Measurements from ENCODE around the gene ATL2.

ATL2 gene

DNA sequence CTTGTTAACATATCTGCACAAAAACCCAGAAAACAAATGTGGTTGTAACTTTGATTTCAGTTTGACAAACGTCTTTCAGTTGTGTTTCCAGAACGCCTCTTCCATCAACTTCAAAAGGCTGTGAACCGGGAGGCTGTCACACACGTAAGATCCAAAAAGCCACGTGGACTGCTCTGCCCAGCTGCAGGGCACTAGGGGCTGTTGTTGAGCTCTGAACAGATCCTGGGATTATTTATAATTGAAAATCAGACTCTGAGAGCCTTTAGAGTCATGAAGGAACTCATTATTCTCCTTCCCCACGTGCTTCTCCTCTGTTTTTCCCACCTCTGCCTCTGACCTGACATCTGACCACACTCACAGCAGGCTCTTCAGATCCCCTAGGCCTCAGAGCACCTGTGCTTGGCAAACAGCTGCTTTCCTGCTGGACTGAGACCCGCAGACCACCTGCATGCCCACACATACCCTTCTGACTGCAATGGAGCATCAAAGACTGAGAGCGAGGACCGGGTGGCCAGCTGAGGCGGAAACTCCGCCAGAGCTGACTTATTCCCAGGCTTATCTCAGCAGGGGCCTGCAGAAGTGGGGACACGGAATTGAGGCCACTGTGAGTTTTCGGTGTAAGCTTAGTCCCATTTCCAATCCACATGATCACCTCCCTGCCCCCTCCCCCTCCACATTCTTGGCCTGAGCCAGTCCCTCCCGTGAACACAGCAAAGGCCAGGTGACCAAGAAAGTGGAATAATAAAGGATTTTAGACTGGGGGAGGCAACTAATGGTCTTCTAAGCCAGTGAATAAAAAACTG, 114.8 kb downstream of the ATL2 start:
- H3K4me3 ChIP-seq (ENCODE audit: low read depth, low read length) = no peak overlapping the region
- CTCF ChIA-PET = interaction anchor here (0.6 to 1.0 kb wide), 2 partner anchors 280 to 372 kb away, joined by 3 read pairs; no protein-coding TSS in a partner anchor

More for the DNA sequence above, 114.8 kb downstream of the ATL2 start:
- POLR2A ChIA-PET = no interaction called here
- TF ChIP-seq ZSCAN30 (tag by site-specific recombination; IDR thresholded peaks at IDR 0.05) (no peak), ZFP41 (tag by site-specific recombination; IDR thresholded peaks at IDR 0.05; ENCODE audit: borderline replicate concordance) (no peak), ZNF777 (tag by site-specific recombination; IDR thresholded peaks at IDR 0.05; ENCODE audit: borderline replicate concordance) (no peak), ZNF530 (tag by site-specific recombination; IDR thresholded peaks at IDR 0.05; ENCODE audit: low read depth) (no peak), ZNF585B (tag by site-specific recombination; IDR thresholded peaks at IDR 0.05) (no peak), ZNF76 (tag by site-specific recombination; IDR thresholded peaks at IDR 0.05; ENCODE audit: borderline replicate concordance, low read depth) (no peak), EGR2 (tag by site-specific recombination; IDR thresholded peaks at IDR 0.05; ENCODE audit: low read depth) (no peak), ZNF626 (tag by site-specific recombination; IDR thresholded peaks at IDR 0.05) (no peak), ZBTB1 (tag by site-specific recombination; IDR thresholded peaks at IDR 0.05) (no peak), ZNF350 (tag by site-specific recombination; IDR thresholded peaks at IDR 0.05) (no peak), ZNF521 (tag by site-specific recombination; IDR thresholded peaks at IDR 0.05) (no peak), ZBTB20 (tag by site-specific recombination; IDR thresholded peaks at IDR 0.05) (no peak), ZBTB8A (tag by site-specific recombination; IDR thresholded peaks at IDR 0.05) (no peak), ZNF843 (tag by site-specific recombination; IDR thresholded peaks at IDR 0.05) (no peak)
- TF ChIP-seq, protein P1, sequence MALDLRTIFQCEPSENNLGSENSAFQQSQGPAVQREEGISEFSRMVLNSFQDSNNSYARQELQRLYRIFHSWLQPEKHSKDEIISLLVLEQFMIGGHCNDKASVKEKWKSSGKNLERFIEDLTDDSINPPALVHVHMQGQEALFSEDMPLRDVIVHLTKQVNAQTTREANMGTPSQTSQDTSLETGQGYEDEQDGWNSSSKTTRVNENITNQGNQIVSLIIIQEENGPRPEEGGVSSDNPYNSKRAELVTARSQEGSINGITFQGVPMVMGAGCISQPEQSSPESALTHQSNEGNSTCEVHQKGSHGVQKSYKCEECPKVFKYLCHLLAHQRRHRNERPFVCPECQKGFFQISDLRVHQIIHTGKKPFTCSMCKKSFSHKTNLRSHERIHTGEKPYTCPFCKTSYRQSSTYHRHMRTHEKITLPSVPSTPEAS (tag by site-specific recombination; IDR thresholded peaks at IDR 0.05) = no peak
- TF ChIP-seq, protein P2, sequence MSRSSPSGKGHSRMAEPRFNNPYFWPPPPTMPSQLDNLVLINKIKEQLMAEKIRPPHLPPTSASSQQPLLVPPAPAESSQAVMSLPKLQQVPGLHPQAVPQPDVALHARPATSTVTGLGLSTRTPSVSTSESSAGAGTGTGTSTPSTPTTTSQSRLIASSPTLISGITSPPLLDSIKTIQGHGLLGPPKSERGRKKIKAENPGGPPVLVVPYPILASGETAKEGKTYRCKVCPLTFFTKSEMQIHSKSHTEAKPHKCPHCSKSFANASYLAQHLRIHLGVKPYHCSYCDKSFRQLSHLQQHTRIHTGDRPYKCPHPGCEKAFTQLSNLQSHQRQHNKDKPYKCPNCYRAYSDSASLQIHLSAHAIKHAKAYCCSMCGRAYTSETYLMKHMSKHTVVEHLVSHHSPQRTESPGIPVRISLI (tag by site-specific recombination; IDR thresholded peaks at IDR 0.05) = no peak
- TF ChIP-seq, protein P3, sequence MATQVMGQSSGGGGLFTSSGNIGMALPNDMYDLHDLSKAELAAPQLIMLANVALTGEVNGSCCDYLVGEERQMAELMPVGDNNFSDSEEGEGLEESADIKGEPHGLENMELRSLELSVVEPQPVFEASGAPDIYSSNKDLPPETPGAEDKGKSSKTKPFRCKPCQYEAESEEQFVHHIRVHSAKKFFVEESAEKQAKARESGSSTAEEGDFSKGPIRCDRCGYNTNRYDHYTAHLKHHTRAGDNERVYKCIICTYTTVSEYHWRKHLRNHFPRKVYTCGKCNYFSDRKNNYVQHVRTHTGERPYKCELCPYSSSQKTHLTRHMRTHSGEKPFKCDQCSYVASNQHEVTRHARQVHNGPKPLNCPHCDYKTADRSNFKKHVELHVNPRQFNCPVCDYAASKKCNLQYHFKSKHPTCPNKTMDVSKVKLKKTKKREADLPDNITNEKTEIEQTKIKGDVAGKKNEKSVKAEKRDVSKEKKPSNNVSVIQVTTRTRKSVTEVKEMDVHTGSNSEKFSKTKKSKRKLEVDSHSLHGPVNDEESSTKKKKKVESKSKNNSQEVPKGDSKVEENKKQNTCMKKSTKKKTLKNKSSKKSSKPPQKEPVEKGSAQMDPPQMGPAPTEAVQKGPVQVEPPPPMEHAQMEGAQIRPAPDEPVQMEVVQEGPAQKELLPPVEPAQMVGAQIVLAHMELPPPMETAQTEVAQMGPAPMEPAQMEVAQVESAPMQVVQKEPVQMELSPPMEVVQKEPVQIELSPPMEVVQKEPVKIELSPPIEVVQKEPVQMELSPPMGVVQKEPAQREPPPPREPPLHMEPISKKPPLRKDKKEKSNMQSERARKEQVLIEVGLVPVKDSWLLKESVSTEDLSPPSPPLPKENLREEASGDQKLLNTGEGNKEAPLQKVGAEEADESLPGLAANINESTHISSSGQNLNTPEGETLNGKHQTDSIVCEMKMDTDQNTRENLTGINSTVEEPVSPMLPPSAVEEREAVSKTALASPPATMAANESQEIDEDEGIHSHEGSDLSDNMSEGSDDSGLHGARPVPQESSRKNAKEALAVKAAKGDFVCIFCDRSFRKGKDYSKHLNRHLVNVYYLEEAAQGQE (tag by site-specific recombination; IDR thresholded peaks at IDR 0.05) = no peak
- TF ChIP-seq, protein P4, sequence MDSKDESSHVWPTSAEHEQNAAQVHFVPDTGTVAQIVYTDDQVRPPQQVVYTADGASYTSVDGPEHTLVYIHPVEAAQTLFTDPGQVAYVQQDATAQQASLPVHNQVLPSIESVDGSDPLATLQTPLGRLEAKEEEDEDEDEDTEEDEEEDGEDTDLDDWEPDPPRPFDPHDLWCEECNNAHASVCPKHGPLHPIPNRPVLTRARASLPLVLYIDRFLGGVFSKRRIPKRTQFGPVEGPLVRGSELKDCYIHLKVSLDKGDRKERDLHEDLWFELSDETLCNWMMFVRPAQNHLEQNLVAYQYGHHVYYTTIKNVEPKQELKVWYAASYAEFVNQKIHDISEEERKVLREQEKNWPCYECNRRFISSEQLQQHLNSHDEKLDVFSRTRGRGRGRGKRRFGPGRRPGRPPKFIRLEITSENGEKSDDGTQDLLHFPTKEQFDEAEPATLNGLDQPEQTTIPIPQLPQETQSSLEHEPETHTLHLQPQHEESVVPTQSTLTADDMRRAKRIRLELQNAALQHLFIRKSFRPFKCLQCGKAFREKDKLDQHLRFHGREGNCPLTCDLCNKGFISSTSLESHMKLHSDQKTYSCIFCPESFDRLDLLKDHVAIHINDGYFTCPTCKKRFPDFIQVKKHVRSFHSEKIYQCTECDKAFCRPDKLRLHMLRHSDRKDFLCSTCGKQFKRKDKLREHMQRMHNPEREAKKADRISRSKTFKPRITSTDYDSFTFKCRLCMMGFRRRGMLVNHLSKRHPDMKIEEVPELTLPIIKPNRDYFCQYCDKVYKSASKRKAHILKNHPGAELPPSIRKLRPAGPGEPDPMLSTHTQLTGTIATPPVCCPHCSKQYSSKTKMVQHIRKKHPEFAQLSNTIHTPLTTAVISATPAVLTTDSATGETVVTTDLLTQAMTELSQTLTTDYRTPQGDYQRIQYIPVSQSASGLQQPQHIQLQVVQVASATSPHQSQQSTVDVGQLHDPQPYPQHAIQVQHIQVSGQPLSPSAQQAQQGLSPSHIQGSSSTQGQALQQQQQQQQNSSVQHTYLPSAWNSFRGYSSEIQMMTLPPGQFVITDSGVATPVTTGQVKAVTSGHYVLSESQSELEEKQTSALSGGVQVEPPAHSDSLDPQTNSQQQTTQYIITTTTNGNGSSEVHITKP (tag by site-specific recombination; IDR thresholded peaks at IDR 0.05) = no peak
- TF ChIP-seq, protein P5, sequence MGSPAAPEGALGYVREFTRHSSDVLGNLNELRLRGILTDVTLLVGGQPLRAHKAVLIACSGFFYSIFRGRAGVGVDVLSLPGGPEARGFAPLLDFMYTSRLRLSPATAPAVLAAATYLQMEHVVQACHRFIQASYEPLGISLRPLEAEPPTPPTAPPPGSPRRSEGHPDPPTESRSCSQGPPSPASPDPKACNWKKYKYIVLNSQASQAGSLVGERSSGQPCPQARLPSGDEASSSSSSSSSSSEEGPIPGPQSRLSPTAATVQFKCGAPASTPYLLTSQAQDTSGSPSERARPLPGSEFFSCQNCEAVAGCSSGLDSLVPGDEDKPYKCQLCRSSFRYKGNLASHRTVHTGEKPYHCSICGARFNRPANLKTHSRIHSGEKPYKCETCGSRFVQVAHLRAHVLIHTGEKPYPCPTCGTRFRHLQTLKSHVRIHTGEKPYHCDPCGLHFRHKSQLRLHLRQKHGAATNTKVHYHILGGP (tag by site-specific recombination; IDR thresholded peaks at IDR 0.05) = no peak
- TF ChIP-seq, protein P6, sequence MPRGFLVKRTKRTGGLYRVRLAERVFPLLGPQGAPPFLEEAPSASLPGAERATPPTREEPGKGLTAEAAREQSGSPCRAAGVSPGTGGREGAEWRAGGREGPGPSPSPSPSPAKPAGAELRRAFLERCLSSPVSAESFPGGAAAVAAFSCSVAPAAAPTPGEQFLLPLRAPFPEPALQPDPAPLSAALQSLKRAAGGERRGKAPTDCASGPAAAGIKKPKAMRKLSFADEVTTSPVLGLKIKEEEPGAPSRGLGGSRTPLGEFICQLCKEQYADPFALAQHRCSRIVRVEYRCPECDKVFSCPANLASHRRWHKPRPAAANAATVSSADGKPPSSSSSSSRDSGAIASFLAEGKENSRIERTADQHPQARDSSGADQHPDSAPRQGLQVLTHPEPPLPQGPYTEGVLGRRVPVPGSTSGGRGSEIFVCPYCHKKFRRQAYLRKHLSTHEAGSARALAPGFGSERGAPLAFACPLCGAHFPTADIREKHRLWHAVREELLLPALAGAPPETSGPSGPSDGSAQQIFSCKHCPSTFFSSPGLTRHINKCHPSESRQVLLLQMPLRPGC (tag by site-specific recombination; IDR thresholded peaks at IDR 0.05) = no peak
- H3K27ac ChIP-seq (ENCODE audit: extremely low read depth, low read depth, low read length) = no peak overlapping the region
- no peaks in the 10 kb centered on the region for H3K9me3 ChIP-seq (ENCODE audit: control insufficient read depth, insufficient read depth, low read depth, low read length)
- no peaks in the 10 kb centered on the region for H3K36me3 ChIP-seq (ENCODE audit: control insufficient read depth in 2 of 2, insufficient read depth in 1 of 2, low read length in 2 of 2)
- peaks cover 10% of the 10 kb centered on the region for H3K4me1 ChIP-seq (ENCODE audit: control insufficient read depth, insufficient read depth, low read length)

Measured in HEK293 (cell line).